PFSK-1 (cell line): ENCODE results near the gene TRIM29.

Source experiments
- FOXP2 ChIP-seq: optimal IDR thresholded peaks from 2 replicates; pipeline ENCODE3; 2011; ENCODE audit warnings: borderline replicate concordance, control low read depth, inconsistent platforms; ENCODE audit not compliant: insufficient read depth; ENCODE audit errors: extremely low read length, extremely low read depth
- POLR2AphosphoS5 ChIP-seq: IDR thresholded peaks from 2 replicates; pipeline ENCODE4 v1.6.1; 2012; ENCODE audit warnings: low read depth, mild to moderate bottlenecking, control low read depth, low read length, moderate library complexity
- SIN3A ChIP-seq: IDR thresholded peaks from 2 replicates; pipeline ENCODE4 v1.6.1; 2012; ENCODE audit warnings: mild to moderate bottlenecking, low read length, moderate library complexity, borderline replicate concordance; ENCODE audit not compliant: insufficient read depth
- TAF1 ChIP-seq: IDR thresholded peaks from 2 replicates; pipeline ENCODE4 v1.6.1; 2012; ENCODE audit warnings: low read length, control low read depth, borderline replicate concordance; ENCODE audit not compliant: insufficient read depth
- TF ChIP-seq, protein P1 (sequence below), 2 experiments: IDR thresholded peaks; 2 replicates each; pipeline versions ENCODE4 v1.6.1 to v1.8.0; 2011 to 2012; ENCODE audit warnings: low read depth in 2 of 2, low read length in 2 of 2, control low read depth in 1 of 2, inconsistent platforms in 1 of 2, mild to moderate bottlenecking in 1 of 2, moderate library complexity in 1 of 2; ENCODE audit not compliant: insufficient read depth in 1 of 2

Gene TRIM29

GRCh38 chr11:120119121-120119520 is 18.8 kb downstream of the TRIM29 start:
- no peak for TF ChIP-seq POLR2AphosphoS5
- TF ChIP-seq TAF1: no peak
- TF ChIP-seq SIN3A: no peak
- TF ChIP-seq FOXP2: no peak
- TF ChIP-seq, protein P1, sequence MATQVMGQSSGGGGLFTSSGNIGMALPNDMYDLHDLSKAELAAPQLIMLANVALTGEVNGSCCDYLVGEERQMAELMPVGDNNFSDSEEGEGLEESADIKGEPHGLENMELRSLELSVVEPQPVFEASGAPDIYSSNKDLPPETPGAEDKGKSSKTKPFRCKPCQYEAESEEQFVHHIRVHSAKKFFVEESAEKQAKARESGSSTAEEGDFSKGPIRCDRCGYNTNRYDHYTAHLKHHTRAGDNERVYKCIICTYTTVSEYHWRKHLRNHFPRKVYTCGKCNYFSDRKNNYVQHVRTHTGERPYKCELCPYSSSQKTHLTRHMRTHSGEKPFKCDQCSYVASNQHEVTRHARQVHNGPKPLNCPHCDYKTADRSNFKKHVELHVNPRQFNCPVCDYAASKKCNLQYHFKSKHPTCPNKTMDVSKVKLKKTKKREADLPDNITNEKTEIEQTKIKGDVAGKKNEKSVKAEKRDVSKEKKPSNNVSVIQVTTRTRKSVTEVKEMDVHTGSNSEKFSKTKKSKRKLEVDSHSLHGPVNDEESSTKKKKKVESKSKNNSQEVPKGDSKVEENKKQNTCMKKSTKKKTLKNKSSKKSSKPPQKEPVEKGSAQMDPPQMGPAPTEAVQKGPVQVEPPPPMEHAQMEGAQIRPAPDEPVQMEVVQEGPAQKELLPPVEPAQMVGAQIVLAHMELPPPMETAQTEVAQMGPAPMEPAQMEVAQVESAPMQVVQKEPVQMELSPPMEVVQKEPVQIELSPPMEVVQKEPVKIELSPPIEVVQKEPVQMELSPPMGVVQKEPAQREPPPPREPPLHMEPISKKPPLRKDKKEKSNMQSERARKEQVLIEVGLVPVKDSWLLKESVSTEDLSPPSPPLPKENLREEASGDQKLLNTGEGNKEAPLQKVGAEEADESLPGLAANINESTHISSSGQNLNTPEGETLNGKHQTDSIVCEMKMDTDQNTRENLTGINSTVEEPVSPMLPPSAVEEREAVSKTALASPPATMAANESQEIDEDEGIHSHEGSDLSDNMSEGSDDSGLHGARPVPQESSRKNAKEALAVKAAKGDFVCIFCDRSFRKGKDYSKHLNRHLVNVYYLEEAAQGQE (IDR thresholded peaks at IDR 0.05; ENCODE audit: insufficient read depth in 1 of 2, low read depth in 2 of 2, low read length in 2 of 2): no peak

- TF ChIP-seq, protein P1 (IDR thresholded peaks at IDR 0.05; ENCODE audit: insufficient read depth in 1 of 2, low read depth in 2 of 2, low read length in 2 of 2): no peak
- TF ChIP-seq FOXP2 (no peak), SIN3A (no peak), TAF1 (no peak), POLR2AphosphoS5 (no peak)
These were observed 19.9 kb downstream of the TRIM29 start for GRCh38 chr11:120117991-120118390.

- TF ChIP-seq SIN3A (no peak), FOXP2 (no peak), TAF1 (no peak), POLR2AphosphoS5 (no peak)
- TF ChIP-seq, protein P1 (IDR thresholded peaks at IDR 0.05; ENCODE audit: insufficient read depth in 1 of 2, low read depth in 2 of 2, low read length in 2 of 2): no peak
These were observed 20.9 kb downstream of the TRIM29 start for GRCh38 chr11:120116966-120117365.

DNA sequence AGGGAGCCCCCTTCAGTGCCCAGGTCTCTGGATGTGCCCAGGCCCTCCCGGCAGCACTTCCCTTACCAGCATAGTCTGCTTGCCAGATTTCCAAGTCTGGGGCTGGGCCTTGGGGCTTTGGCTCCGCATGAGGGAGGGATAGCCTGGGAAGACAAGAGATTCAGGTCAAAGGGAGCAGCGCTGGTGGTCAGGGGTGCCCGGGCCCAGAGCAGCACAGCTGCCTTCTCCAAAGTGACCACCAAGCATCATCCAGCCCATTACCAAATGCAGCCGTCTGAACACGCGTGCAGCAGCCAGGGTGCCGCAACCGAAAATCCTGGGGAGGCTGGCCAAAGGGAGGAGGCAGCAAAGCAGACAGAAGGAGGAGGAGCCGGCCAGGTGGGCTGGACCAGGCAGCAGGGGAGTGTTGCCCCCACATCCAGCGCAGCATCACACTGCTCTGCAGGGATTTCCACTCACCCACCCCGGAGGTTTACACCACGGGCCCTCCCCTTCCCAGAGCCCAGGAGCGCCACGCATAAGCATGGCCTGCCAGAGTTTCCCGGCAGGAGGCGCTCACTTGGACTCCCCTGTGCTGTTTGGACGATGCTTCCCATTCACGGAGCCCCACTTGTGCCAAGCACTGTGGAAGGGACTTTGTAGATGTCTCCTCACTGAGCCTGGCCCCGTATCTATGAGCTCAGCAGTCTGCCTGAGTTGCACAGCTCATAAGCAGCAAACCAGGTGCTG is 22.5 kb downstream of the TRIM29 start:
- TF ChIP-seq POLR2AphosphoS5: no peak
- TF ChIP-seq TAF1: no peak
- no peak for TF ChIP-seq FOXP2
- TF ChIP-seq, protein P1 (IDR thresholded peaks at IDR 0.05; ENCODE audit: insufficient read depth in 1 of 2, low read depth in 2 of 2, low read length in 2 of 2): no peak
- TF ChIP-seq SIN3A: no peak
